22Rv1 (cell line): Measurements from ENCODE around the gene FAM163B.

Experiments
- H3K27ac ChIP-seq: fragments of 450-650 bp; 2 replicates; pipeline ENCODE4 v1.5.1; 2017
- CTCF ChIP-seq: fragments of 450-650 bp; IDR thresholded peaks from 2 replicates; pipeline ENCODE4 v1.5.1; 2017; ENCODE audit warnings: mild to moderate bottlenecking
- ZFX ChIP-seq: fragments of 450-650 bp; IDR thresholded peaks from 2 replicates; pipeline ENCODE4 v1.6.1; 2017; ENCODE audit warnings: antibody characterized with exemption, borderline replicate concordance

FAM163B gene

GRCh38 chr9:133576031-133576874 is 32.9 kb downstream of the FAM163B start:
- no peak overlapping the region for H3K27ac ChIP-seq
- TF ChIP-seq CTCF, result no peak
- no peak for TF ChIP-seq ZFX

GRCh38 chr9:133575186-133576030 is 33.8 kb downstream of the FAM163B start:
- TF ChIP-seq CTCF (no peak), ZFX (no peak)
- H3K27ac ChIP-seq, result no peak overlapping the region

GRCh38 chr9:133574771-133575170 is 34.4 kb downstream of the FAM163B start:
- no peak overlapping the region for H3K27ac ChIP-seq
- no peak for TF ChIP-seq CTCF
- no peak for TF ChIP-seq ZFX

- TF ChIP-seq CTCF (no peak), ZFX (no peak)
- H3K27ac ChIP-seq, result no peak overlapping the region
Measured at GRCh38 chr9:133573791-133574515, 35.2 kb downstream of the FAM163B start.

GRCh38 chr9:133572821-133573361 is 36.3 kb downstream of the FAM163B start:
- no peak overlapping the region for H3K27ac ChIP-seq
- TF ChIP-seq CTCF (no peak), ZFX (no peak)

GRCh38 chr9:133571896-133572595 is 37.1 kb downstream of the FAM163B start:
- H3K27ac ChIP-seq, result no peak overlapping the region
- TF ChIP-seq ZFX, result no peak
- no peak for TF ChIP-seq CTCF
